ENCODE results near the gene MVB12B. TPM values are rescaled to one million over a fixed set of nuclear protein-coding genes. Genes with fewer than 3 reads are reported as not detected.

The MVB12B gene
- total and polyA plus RNA-seq, 2 of the 13 experiments (the other 11 are each of a cell fraction or from before 2014, with no cell fraction given), result 12.1 to 30.1 TPM

DNA sequence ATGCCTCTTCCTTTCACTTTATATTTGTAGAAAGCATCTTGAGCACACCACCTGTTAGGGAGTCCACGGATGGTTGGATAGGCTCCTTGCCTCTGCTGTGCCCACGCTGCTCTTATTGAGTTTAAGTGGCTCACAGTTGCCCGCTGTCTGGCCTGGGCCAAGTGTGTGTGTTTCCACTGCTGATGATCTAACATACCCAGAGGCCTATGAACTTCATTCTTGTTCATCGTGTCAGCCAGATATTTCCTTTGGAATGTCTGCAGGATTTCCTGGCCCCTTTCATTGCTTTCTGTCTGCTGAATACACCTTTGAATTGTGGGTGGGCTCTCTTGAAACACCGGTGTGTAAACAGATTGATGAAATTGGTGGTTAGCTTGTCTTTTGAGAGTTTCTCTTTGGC lies 46.6 kb downstream of the MVB12B start:
- Histone ChIP-seq H3K4me1 (ENCODE audit: insufficient read depth, low read length) (peaks cover 81% of the 10 kb centered on the region), H2AFZ (ENCODE audit: low read length) (no peak overlapping the region), H3K9ac (ENCODE audit: insufficient read depth, low read depth, low read length) (0 out of 2 replicates have a peak overlapping the region, but pooled peaks have one; percentile 1), H3K27me3 (ENCODE audit: control insufficient read depth in 1 of 2, insufficient read depth in 2 of 2, low read length in 2 of 2) (no peaks in the 10 kb centered on the region), H3K79me2 (ENCODE audit: insufficient read depth, low read length) (peaks cover 30% of the 10 kb centered on the region), H3K36me3 (replicated peaks in 1 of 2; ENCODE audit: control insufficient read depth in 1 of 2, insufficient read depth in 2 of 2, low read length in 2 of 2) (peaks cover 0 to 4% of the 10 kb centered on the region in 2 experiments; a peak in 1 of 5 replicates), H3K27ac (ENCODE audit: extremely low read length, insufficient read depth, low read length) (peak overlapping the region; percentile 86), H3K4me2 (ENCODE audit: low read depth, low read length) (peak overlapping the region; percentile 84), H3K4me3 (replicated peaks in 1 of 3; ENCODE audit: insufficient read depth in 1 of 3, low read depth in 2 of 3, low read length in 3 of 3) (no peak overlapping the region), H3K9me3 (ENCODE audit: low read length) (no peaks in the 10 kb centered on the region), H4K20me1 (ENCODE audit: insufficient read depth, low read length) (no peaks in the 10 kb centered on the region)
- in situ Hi-C loops (cut with HindIII; ENCODE audit: extremely low pct_ligation_motif_present, low pct_unique_long_range_greater_than_20kb), result loop anchor here (5.0 kb wide), 1 partner anchor 36 kb away; no protein-coding TSS in a partner anchor
- CTCF ChIA-PET (ENCODE audit: low intra/inter-chr PET ratio, low total read pairs), result no interaction called here
- peak; percentile 52 for DNase-seq (ENCODE audit: low spot score)
- no peak for FAIRE-seq
- BruUV-seq (replicated peaks), result no TSS peak
- WGBS (ENCODE audit: low lambda C conversion rate), result 51% methylated on average over 5 of the region's 5 CpGs
- ATAC-seq, result no peak
- intact Hi-C loops (cut with micrococcal nuclease; ENCODE audit: unreplicated experiment), result no loop called here
- POLR2A ChIA-PET, result interaction anchor here (5.3 to 7.7 kb wide), 2 partner anchors 37 to 46 kb away, joined by 41 to 101 read pairs; partner anchors contain the start of gene MVB12B
- TF ChIP-seq ZNF816 (CRISPR knock-in tag; IDR thresholded peaks at IDR 0.05; ENCODE audit: borderline replicate concordance) (no peak), PHF21A (CRISPR knock-in tag; IDR thresholded peaks at IDR 0.05) (0 out of 2 replicates have a peak, but pooled peaks have one; percentile 7), ZSCAN25 (CRISPR knock-in tag; IDR thresholded peaks at IDR 0.05) (no peak), SOX5 (CRISPR knock-in tag; IDR thresholded peaks at IDR 0.05; ENCODE audit: borderline replicate concordance) (no peak), ZNF317 (CRISPR knock-in tag; IDR thresholded peaks at IDR 0.05) (peak; percentile 92), ZNF343 (CRISPR knock-in tag; IDR thresholded peaks at IDR 0.05) (no peak), SOX6 (IDR thresholded peaks at IDR 0.05) (no peak), SOX6 (CRISPR knock-in tag; IDR thresholded peaks at IDR 0.05) (peak; percentile 11; the same call in 1 of the 2 replicates), CEBPG (CRISPR knock-in tag; IDR thresholded peaks at IDR 0.05) (no peak), ZNF501 (CRISPR knock-in tag; IDR thresholded peaks at IDR 0.05) (no peak), U2AF1 (optimal IDR thresholded peaks at IDR 0.05; ENCODE audit: low read depth, low read length) (no peak), KLF9 (CRISPR knock-in tag; IDR thresholded peaks at IDR 0.05; ENCODE audit: low read depth) (no peak), ZNF562 (CRISPR knock-in tag; IDR thresholded peaks at IDR 0.05; ENCODE audit: borderline replicate concordance) (no peak), EP300 (IDR thresholded peaks at IDR 0.05; ENCODE audit: low read depth in 2 of 2, low read length in 2 of 2) (0 out of 4 replicates have a peak, but pooled peaks of 1 of the 2 experiments have one; percentile 9), EP300 (CRISPR knock-in tag; IDR thresholded peaks at IDR 0.05; ENCODE audit: borderline replicate concordance) (no peak), KLF15 (CRISPR knock-in tag; IDR thresholded peaks at IDR 0.05; ENCODE audit: borderline replicate concordance) (no peak)
- TF ChIP-seq, protein P1, sequence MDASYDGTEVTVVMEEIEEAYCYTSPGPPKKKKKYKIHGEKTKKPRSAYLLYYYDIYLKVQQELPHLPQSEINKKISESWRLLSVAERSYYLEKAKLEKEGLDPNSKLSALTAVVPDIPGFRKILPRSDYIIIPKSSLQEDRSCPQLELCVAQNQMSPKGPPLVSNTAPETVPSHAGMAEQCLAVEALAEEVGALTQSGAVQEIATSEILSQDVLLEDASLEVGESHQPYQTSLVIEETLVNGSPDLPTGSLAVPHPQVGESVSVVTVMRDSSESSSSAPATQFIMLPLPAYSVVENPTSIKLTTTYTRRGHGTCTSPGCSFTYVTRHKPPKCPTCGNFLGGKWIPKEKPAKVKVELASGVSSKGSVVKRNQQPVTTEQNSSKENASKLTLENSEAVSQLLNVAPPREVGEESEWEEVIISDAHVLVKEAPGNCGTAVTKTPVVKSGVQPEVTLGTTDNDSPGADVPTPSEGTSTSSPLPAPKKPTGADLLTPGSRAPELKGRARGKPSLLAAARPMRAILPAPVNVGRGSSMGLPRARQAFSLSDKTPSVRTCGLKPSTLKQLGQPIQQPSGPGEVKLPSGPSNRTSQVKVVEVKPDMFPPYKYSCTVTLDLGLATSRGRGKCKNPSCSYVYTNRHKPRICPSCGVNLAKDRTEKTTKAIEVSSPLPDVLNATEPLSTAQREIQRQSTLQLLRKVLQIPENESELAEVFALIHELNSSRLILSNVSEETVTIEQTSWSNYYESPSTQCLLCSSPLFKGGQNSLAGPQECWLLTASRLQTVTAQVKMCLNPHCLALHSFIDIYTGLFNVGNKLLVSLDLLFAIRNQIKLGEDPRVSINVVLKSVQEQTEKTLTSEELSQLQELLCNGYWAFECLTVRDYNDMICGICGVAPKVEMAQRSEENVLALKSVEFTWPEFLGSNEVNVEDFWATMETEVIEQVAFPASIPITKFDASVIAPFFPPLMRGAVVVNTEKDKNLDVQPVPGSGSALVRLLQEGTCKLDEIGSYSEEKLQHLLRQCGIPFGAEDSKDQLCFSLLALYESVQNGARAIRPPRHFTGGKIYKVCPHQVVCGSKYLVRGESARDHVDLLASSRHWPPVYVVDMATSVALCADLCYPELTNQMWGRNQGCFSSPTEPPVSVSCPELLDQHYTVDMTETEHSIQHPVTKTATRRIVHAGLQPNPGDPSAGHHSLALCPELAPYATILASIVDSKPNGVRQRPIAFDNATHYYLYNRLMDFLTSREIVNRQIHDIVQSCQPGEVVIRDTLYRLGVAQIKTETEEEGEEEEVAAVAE (CRISPR knock-in tag; IDR thresholded peaks at IDR 0.05; ENCODE audit: borderline replicate concordance), result no peak
- TF ChIP-seq, protein P2, sequence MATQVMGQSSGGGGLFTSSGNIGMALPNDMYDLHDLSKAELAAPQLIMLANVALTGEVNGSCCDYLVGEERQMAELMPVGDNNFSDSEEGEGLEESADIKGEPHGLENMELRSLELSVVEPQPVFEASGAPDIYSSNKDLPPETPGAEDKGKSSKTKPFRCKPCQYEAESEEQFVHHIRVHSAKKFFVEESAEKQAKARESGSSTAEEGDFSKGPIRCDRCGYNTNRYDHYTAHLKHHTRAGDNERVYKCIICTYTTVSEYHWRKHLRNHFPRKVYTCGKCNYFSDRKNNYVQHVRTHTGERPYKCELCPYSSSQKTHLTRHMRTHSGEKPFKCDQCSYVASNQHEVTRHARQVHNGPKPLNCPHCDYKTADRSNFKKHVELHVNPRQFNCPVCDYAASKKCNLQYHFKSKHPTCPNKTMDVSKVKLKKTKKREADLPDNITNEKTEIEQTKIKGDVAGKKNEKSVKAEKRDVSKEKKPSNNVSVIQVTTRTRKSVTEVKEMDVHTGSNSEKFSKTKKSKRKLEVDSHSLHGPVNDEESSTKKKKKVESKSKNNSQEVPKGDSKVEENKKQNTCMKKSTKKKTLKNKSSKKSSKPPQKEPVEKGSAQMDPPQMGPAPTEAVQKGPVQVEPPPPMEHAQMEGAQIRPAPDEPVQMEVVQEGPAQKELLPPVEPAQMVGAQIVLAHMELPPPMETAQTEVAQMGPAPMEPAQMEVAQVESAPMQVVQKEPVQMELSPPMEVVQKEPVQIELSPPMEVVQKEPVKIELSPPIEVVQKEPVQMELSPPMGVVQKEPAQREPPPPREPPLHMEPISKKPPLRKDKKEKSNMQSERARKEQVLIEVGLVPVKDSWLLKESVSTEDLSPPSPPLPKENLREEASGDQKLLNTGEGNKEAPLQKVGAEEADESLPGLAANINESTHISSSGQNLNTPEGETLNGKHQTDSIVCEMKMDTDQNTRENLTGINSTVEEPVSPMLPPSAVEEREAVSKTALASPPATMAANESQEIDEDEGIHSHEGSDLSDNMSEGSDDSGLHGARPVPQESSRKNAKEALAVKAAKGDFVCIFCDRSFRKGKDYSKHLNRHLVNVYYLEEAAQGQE (IDR thresholded peaks at IDR 0.05; ENCODE audit: borderline replicate concordance in 1 of 2, low read depth in 1 of 2, low read length in 2 of 2), result no peak
